K562 (cell line): ENCODE data around the gene TARBP2. TPM values are rescaled to one million over a fixed set of nuclear protein-coding genes. Genes with fewer than 3 reads are reported as not detected.

Experiments used
- ATAC-seq: fragments of 200-7000 bp; cut with Tn5 transposase; 3 replicates; pipeline ENCODE4 v1.9.1; 2020; ENCODE audit warnings: moderate library complexity
- BruUV-seq: library from RNA; stranded (reverse); fragments of 400-500 nt; replicated peaks from 2 replicates; lab custom pipeline; 2021; lab: Mats Ljungman, UMichigan
- CTCF ChIA-PET: fragments of 300-600 bp; formaldehyde crosslinking; extraction: SDS; loops from one replicate; lab custom pipeline; 2021; ENCODE audit warnings: low intra/inter-chr PET ratio; lab: Yijun Ruan, JAX
- POLR2A ChIA-PET: fragments of 300-600, 350-650 bp; sonication (Branson Sonifier 250); formaldehyde crosslinking; extraction: SDS; loops from one replicate; lab custom pipeline; 2021; ENCODE audit warnings: antibody characterized with exemption, inconsistent platforms; lab: Yijun Ruan, JAX
- DNase-seq, 4 experiments: peaks; one replicate each; pipeline versions ENCODE4 v3.0.0 to v3.0.0-alpha.2; 2011 to 2018; ENCODE audit warnings: low spot score in 3 of 4, mixed read lengths in 3 of 4; ENCODE audit errors: extremely low read depth in 1 of 4
- FAIRE-seq: peaks from 2 replicates; lab custom pipeline; 2011; peaks lifted over from hg19 to GRCh38; lab: Jason Lieb, UNC
- H2AFZ ChIP-seq: 2 replicates; pipeline ENCODE4 v1.6.0; 2011; ENCODE audit warnings: low read depth, low read length, control low read depth, inconsistent platforms
- H3K27ac ChIP-seq: fragments of 200-600 bp; 3 replicates; pipeline ENCODE4 v1.8.0; 2011; ENCODE audit warnings: low read depth, mild to moderate bottlenecking, control low read depth, inconsistent platforms, low read length, moderate library complexity, mixed read lengths; ENCODE audit errors: extremely low read depth
- H3K27me3 ChIP-seq, 2 experiments: fragments of 300-600 bp in 1 of 2; 2 replicates in 1 of 2; 3 replicates in 1 of 2; pipeline versions ENCODE4 v1.6.0 to v1.8.0; 2011; ENCODE audit warnings: inconsistent platforms in 2 of 2, low read length in 2 of 2, mild to moderate bottlenecking in 1 of 2, mixed read lengths in 1 of 2, moderate library complexity in 1 of 2; ENCODE audit not compliant: control insufficient read depth in 2 of 2, insufficient read depth in 2 of 2
- H3K36me3 ChIP-seq: fragments of 300-600 bp; 3 replicates; pipeline ENCODE4 v1.8.0; 2011; ENCODE audit warnings: mild to moderate bottlenecking, low read length, inconsistent platforms; ENCODE audit not compliant: control insufficient read depth, insufficient read depth
- H3K4me1 ChIP-seq, 2 experiments: fragments of 200-600 bp in 1 of 2; replicated peaks in 1 of 2; 2 replicates in 1 of 2; 3 replicates in 1 of 2; pipeline versions ENCODE4 v1.5.1 to v1.8.0; 2011; ENCODE audit warnings: inconsistent platforms in 2 of 2, low read length in 2 of 2, mild to moderate bottlenecking in 1 of 2, mixed read lengths in 1 of 2, moderate library complexity in 1 of 2; ENCODE audit not compliant: control insufficient read depth in 2 of 2, insufficient read depth in 2 of 2
- H3K4me2 ChIP-seq: 2 replicates; pipeline ENCODE4 v1.6.1; 2011; ENCODE audit warnings: low read length, control low read depth, inconsistent platforms, mixed read lengths; ENCODE audit not compliant: insufficient read depth
- H3K4me3 ChIP-seq: fragments of 200-600 bp; sonication (generic), shearing (Covaris generic); 2 replicates; pipeline ENCODE4 v1.5.1; 2016; ENCODE audit warnings: control low read depth, inconsistent platforms
- H3K79me2 ChIP-seq: fragments of 200-600 bp; 3 replicates; pipeline ENCODE4 v1.8.0; 2011; ENCODE audit warnings: low read length, inconsistent platforms; ENCODE audit not compliant: control insufficient read depth, insufficient read depth
- H3K9ac ChIP-seq, 2 experiments: 2 replicates each; pipeline versions ENCODE4 v1.6.0 to v1.6.1; 2011; ENCODE audit warnings: low read depth in 2 of 2, low read length in 2 of 2, control low read depth in 1 of 2, inconsistent platforms in 1 of 2, mild to moderate bottlenecking in 1 of 2, mixed read lengths in 1 of 2; ENCODE audit not compliant: insufficient read depth in 1 of 2
- H3K9me1 ChIP-seq: one replicate; pipeline ENCODE4 v1.6.0; 2011; ENCODE audit warnings: inconsistent platforms, mild to moderate bottlenecking, low read length, moderate library complexity; ENCODE audit not compliant: control insufficient read depth, insufficient read depth
- H3K9me3 ChIP-seq: replicated peaks from 2 replicates; pipeline ENCODE4 v1.5.1; 2011; ENCODE audit warnings: low read depth, low read length, inconsistent platforms; ENCODE audit not compliant: control insufficient read depth, insufficient read depth
- H4K20me1 ChIP-seq: replicated peaks from 2 replicates; pipeline ENCODE4 v1.6.1; 2011; ENCODE audit warnings: low read length, inconsistent platforms, mixed read lengths; ENCODE audit not compliant: control insufficient read depth, insufficient read depth
- FOXK2 ChIP-seq, 2 experiments: fragments of 450-650 bp; IDR thresholded peaks in 1 of 2; conservative IDR thresholded peaks in 1 of 2; 2 replicates each; pipeline ENCODE4 v1.6.1; 2016; ENCODE audit warnings: low read depth in 2 of 2, mild to moderate bottlenecking in 1 of 2
- IFI16 ChIP-seq: fragments of 250-450 bp; sonication (Bioruptor Pico); IDR thresholded peaks from 2 replicates; pipeline ENCODE4 v2.1.2; 2022; ENCODE audit warnings: mild to moderate bottlenecking, inconsistent platforms
- NFXL1 ChIP-seq: fragments of 450-650 bp; formaldehyde crosslinking; IDR thresholded peaks from 2 replicates; pipeline ENCODE4 v1.4.0; 2021; ENCODE audit warnings: mild to moderate bottlenecking
- PCBP1 ChIP-seq: fragments of 200-400 bp; formaldehyde crosslinking; IDR thresholded peaks from 2 replicates; pipeline ENCODE4 v1.6.1; 2018; ENCODE audit warnings: mild to moderate bottlenecking, low read depth, low read length; ENCODE audit not compliant: poor library complexity, severe bottlenecking
- RFX7 ChIP-seq: fragments of 250-450 bp; sonication (Bioruptor Pico); IDR thresholded peaks from 2 replicates; pipeline ENCODE4 v1.5.1; 2021; ENCODE audit warnings: mild to moderate bottlenecking
- SMARCA5 ChIP-seq: fragments of 450-650 bp; IDR thresholded peaks from 2 replicates; pipeline ENCODE4 v1.6.1; 2016
- SP2 ChIP-seq: IDR thresholded peaks from 2 replicates; pipeline ENCODE4 v1.6.1; 2011; ENCODE audit warnings: mild to moderate bottlenecking, low read depth, low read length, moderate library complexity; ENCODE audit not compliant: poor library complexity, severe bottlenecking; ENCODE audit errors: extremely low read depth
- U2AF1 ChIP-seq: fragments of 200-400 bp; formaldehyde crosslinking; optimal IDR thresholded peaks from 2 replicates; pipeline ENCODE3; 2017; ENCODE audit warnings: mild to moderate bottlenecking, low read depth, low read length, moderate library complexity
- ZNF197 ChIP-seq: fragments of 200-800 bp; sonication (Bioruptor generic); IDR thresholded peaks from 2 replicates; pipeline ENCODE4 v1.6.1; 2016; ENCODE audit warnings: low read depth, missing genetic modification characterization, missing compliant biosample characterization
- ZNF512 ChIP-seq: IDR thresholded peaks from 2 replicates; pipeline ENCODE4 v1.6.1; 2016; ENCODE audit warnings: missing genetic modification characterization, missing compliant biosample characterization
- WGBS: fragments of 100-300 bp; shearing (Covaris generic); methylation state at CpG from one replicate; pipeline ENCODE4 v1.1.6; 2016; ENCODE audit warnings: low coverage, mixed read lengths; ENCODE audit not compliant: insufficient coverage; ENCODE audit errors: missing lambda C conversion rate; 5-methylcytosine and 5-hydroxymethylcytosine counted together
- in situ Hi-C: fragments of 300-500 bp; cut with MboI; formaldehyde crosslinking; loops from 4 replicates; pipeline ENCODE4 v1.15.0; 2018; ENCODE audit warnings: inconsistent platforms, mixed read lengths
- intact Hi-C: fragments of 100-400 bp; cut with micrococcal nuclease; formaldehyde crosslinking; loops from 2 replicates; pipeline ENCODE4 v1.14.2; 2022
- polyA plus RNA-seq, 8 experiments: library from polyadenylated mRNA; depleted of rRNA in 4 of 8; stranded (reverse) in 5 of 8; unstranded in 3 of 8; fragments of >200 nt; fragmentation: Nextera tagmentation in 2 of 8; fragmentation: Illumina TruSeq in 1 of 8; extraction: Ambion mirVana in 2 of 8; extraction: Trizol in 1 of 8; gene quantifications; 2 replicates each; pipeline versions ENCODE4 v1.2.1 to v1.2.3, GENCODE V29; 2011 to 2014; ENCODE audit warnings: inconsistent platforms in 1 of 8, missing spikeins in 1 of 8
- total RNA-seq, 7 experiments: library from RNA; depleted of rRNA in 6 of 7; stranded (reverse); fragments of >200 nt in 6 of 7; fragmentation: Illumina TruSeq in 2 of 7; extraction: Trizol in 2 of 7; gene quantifications; 2 replicates each; pipeline versions ENCODE4 v1.2.1 to v1.2.3, GENCODE V29; 2011 to 2021; ENCODE audit warnings: low replicate concordance in 1 of 7
- TF ChIP-seq, protein P1 (sequence below): sonication (generic); formaldehyde crosslinking; IDR thresholded peaks from 2 replicates; pipeline ENCODE4 v1.4.0; 2020; ENCODE audit warnings: mild to moderate bottlenecking, missing genetic modification reagents
- TF ChIP-seq, protein P2 (sequence below): fragments of 450-650 bp; IDR thresholded peaks from 2 replicates; pipeline ENCODE4 v1.6.1; 2017; ENCODE audit warnings: antibody characterized with exemption, mild to moderate bottlenecking

The TARBP2 gene
- total and polyA plus RNA-seq, 9 of the 15 experiments (the other 6 are each of a cell fraction or from before 2014, with no cell fraction given) = 5.6 to 69.0 (median 44.6) TPM

DNA sequence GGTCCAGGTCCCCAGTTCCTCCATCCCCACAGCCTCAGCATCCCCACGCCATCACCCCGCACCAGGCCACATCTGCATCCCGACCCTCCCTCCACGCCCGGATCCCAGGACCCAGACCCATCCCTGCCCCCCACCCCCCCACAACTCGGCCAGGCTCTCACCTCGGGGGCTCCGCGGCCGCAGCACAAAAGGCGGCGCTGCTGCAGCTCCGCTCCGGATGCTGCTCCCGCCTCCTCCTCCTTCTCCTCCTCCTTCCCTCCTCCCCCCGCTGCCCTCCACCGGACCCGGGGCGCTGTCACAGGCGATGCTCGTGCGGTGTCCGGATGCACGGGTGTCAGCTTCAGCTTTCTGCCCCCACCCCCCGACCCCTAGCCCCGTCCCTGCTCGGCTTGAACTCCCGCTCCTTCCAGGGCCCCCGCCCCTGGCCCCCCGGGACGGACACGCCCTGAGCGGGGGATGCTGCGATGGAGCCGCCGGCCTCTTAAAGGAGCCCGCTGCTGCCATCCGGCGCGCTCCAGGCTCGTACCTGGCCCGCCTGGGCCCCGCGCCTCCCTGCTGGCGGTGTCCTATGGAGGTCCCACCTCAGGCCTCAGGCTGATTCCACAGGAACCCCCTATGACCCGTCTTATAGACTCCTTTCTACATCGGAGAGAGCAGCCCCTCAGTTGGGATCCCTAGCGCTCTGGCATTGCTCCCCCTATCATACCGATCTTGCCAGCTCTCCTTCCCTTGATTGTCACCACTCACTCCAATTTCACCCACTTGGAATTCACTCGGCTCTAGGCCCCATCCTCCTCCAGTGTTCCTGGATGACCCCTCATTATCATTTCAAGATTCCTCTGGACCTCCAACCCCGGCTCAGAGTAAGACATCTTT, 1.6 kb upstream of the TARBP2 start, which contains the start of gene MAP3K12:
Gene MAP3K12, minus strand, starts transcription at position 193 of the 876 bp plus-strand sequence. CDS start 12,067 bp downstream, outside the sequence.
- peak within 1 kb of the TSS; percentile 79 for H3K4me3 ChIP-seq
- no peaks in the 10 kb centered on the region for H3K9me1 ChIP-seq
- peaks cover 40 to 44% of the 10 kb centered on the region in 2 experiments; a peak in 4 of 5 replicates for H3K4me1 ChIP-seq
- H3K9me3 ChIP-seq = no peaks in the 10 kb centered on the region
- peaks cover 14% of the 10 kb centered on the region; the same call in 2 of the 3 replicates for H3K36me3 ChIP-seq
- H3K9ac ChIP-seq = peak within 1 kb of the TSS; percentile 89 to 97
- 2% methylated on average over 30 of the region's 51 CpGs for WGBS
- H4K20me1 ChIP-seq = no peaks in the 10 kb centered on the region
- no peaks in the 10 kb centered on the region for H3K27me3 ChIP-seq
- H3K27ac ChIP-seq = peak within 1 kb of the TSS; percentile 97
- DNase-seq (peak; percentile 47 to 76 (median 54)), ATAC-seq (peak; percentile 41), FAIRE-seq (no peak)
- ChIA-PET POLR2A (interaction anchor here (0.6 to 1.1 kb wide), 5 partner anchors 9 to 28 kb away, joined by 3 to 4 read pairs (median 3); no protein-coding TSS in a partner anchor), CTCF (no interaction called here)
- intact Hi-C loops = loop anchor here (10.0 kb wide), 1 partner anchor 435 kb away; no protein-coding TSS in a partner anchor
- H3K79me2 ChIP-seq = peaks cover 27% of the 10 kb centered on the region
- in situ Hi-C loops = loop anchor here (10.0 kb wide), 1 partner anchor 175 kb away; the partner anchor contains the start of gene AAAS
- no TSS peak for BruUV-seq
- peak within 1 kb of the TSS; percentile 87 for H3K4me2 ChIP-seq
- peak within 1 kb of the TSS; percentile 58; the same call in 1 of the 2 replicates for H2AFZ ChIP-seq
- TF ChIP-seq U2AF1 = no peak
- TF ChIP-seq PCBP1 = peak; percentile 63
- TF ChIP-seq FOXK2 (conservative IDR thresholded peaks at IDR 0.05 in 1 of 2, IDR thresholded peaks at IDR 0.05 in 1 of 2; ENCODE audit: low read depth in 2 of 2) = no peak
- TF ChIP-seq ZNF197 (CRISPR knock-in tag) = peak; percentile 58; the same call in 1 of the 2 replicates
- TF ChIP-seq ZNF512 (tag) = no peak
- TF ChIP-seq, protein P1, sequence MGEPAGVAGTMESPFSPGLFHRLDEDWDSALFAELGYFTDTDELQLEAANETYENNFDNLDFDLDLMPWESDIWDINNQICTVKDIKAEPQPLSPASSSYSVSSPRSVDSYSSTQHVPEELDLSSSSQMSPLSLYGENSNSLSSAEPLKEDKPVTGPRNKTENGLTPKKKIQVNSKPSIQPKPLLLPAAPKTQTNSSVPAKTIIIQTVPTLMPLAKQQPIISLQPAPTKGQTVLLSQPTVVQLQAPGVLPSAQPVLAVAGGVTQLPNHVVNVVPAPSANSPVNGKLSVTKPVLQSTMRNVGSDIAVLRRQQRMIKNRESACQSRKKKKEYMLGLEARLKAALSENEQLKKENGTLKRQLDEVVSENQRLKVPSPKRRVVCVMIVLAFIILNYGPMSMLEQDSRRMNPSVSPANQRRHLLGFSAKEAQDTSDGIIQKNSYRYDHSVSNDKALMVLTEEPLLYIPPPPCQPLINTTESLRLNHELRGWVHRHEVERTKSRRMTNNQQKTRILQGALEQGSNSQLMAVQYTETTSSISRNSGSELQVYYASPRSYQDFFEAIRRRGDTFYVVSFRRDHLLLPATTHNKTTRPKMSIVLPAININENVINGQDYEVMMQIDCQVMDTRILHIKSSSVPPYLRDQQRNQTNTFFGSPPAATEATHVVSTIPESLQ = no peak
- TF ChIP-seq SMARCA5 = no peak
- TF ChIP-seq SP2 = no peak
- TF ChIP-seq, protein P2, sequence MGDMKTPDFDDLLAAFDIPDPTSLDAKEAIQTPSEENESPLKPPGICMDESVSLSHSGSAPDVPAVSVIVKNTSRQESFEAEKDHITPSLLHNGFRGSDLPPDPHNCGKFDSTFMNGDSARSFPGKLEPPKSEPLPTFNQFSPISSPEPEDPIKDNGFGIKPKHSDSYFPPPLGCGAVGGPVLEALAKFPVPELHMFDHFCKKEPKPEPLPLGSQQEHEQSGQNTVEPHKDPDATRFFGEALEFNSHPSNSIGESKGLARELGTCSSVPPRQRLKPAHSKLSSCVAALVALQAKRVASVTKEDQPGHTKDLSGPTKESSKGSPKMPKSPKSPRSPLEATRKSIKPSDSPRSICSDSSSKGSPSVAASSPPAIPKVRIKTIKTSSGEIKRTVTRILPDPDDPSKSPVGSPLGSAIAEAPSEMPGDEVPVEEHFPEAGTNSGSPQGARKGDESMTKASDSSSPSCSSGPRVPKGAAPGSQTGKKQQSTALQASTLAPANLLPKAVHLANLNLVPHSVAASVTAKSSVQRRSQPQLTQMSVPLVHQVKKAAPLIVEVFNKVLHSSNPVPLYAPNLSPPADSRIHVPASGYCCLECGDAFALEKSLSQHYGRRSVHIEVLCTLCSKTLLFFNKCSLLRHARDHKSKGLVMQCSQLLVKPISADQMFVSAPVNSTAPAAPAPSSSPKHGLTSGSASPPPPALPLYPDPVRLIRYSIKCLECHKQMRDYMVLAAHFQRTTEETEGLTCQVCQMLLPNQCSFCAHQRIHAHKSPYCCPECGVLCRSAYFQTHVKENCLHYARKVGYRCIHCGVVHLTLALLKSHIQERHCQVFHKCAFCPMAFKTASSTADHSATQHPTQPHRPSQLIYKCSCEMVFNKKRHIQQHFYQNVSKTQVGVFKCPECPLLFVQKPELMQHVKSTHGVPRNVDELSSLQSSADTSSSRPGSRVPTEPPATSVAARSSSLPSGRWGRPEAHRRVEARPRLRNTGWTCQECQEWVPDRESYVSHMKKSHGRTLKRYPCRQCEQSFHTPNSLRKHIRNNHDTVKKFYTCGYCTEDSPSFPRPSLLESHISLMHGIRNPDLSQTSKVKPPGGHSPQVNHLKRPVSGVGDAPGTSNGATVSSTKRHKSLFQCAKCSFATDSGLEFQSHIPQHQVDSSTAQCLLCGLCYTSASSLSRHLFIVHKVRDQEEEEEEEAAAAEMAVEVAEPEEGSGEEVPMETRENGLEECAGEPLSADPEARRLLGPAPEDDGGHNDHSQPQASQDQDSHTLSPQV = no peak
- no peak for TF ChIP-seq RFX7 (CRISPR knock-in tag)
- no peak for TF ChIP-seq NFXL1
- TF ChIP-seq IFI16 (CRISPR knock-in tag) = no peak
